Fibroblast of the aortic adventitia (primary cell): ENCODE results near the gene ILDR2. TPM values are rescaled to one million over a fixed set of nuclear protein-coding genes. Genes with fewer than 3 reads are reported as not detected.

Experiments used
- DNase-seq: peaks from one replicate; pipeline ENCODE4 v3.0.0-alpha.2; 2010; ENCODE audit warnings: low read depth
- H3K4me3 ChIP-seq: 2 replicates; pipeline ENCODE4 v1.5.1; 2011; ENCODE audit warnings: low read depth, mild to moderate bottlenecking, control low read depth, low read length, moderate library complexity
- total RNA-seq: library from RNA; depleted of rRNA; stranded (reverse); fragments of >200 nt; gene quantifications from 2 replicates; pipeline ENCODE4 v1.2.3, GENCODE V29; 2012; ENCODE audit warnings: low replicate concordance
- TF ChIP-seq, protein P1 (sequence below): IDR thresholded peaks from 2 replicates; pipeline ENCODE4 v1.5.1; 2011; ENCODE audit warnings: mild to moderate bottlenecking, low read length, control low read depth, inconsistent platforms; ENCODE audit not compliant: insufficient read depth

Gene ILDR2
- total RNA-seq, 1 donor: 0.09 TPM

DNA sequence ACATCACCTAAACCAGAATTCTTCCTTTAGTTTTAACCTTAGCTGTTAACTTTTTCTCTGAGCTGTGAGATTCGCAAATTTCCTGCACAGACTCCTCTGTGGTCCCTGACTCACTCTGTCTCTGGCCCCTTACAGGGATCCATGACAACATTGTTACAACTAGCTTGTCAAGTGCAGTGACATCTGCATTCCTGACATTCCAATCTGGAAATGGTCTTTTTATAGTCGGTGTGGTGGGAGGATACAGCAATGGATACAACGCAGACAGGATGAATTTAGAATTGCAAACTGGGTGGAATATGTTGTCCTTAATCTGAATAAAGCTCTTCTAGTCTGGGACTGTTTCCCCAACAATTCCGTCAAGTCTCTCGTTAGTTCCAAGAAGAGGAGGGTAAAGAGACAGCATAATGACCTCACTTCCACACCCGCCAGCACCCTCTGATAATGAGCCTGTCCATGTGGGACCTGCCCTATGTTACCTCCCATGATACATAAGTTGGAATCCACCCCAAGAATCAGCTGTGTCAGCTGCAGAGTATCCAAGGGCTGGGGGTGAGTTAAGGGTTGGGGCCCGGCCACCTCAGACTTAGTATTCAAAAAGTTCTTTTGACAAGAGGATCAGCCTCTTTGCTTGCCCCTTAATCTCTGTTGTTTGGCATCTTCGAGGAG, 49.4 kb downstream of the ILDR2 start:
- DNase-seq: peak; percentile 47
- TF ChIP-seq, protein P1, sequence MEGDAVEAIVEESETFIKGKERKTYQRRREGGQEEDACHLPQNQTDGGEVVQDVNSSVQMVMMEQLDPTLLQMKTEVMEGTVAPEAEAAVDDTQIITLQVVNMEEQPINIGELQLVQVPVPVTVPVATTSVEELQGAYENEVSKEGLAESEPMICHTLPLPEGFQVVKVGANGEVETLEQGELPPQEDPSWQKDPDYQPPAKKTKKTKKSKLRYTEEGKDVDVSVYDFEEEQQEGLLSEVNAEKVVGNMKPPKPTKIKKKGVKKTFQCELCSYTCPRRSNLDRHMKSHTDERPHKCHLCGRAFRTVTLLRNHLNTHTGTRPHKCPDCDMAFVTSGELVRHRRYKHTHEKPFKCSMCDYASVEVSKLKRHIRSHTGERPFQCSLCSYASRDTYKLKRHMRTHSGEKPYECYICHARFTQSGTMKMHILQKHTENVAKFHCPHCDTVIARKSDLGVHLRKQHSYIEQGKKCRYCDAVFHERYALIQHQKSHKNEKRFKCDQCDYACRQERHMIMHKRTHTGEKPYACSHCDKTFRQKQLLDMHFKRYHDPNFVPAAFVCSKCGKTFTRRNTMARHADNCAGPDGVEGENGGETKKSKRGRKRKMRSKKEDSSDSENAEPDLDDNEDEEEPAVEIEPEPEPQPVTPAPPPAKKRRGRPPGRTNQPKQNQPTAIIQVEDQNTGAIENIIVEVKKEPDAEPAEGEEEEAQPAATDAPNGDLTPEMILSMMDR: no peak
- H3K4me3 ChIP-seq: no peak overlapping the region

DNA sequence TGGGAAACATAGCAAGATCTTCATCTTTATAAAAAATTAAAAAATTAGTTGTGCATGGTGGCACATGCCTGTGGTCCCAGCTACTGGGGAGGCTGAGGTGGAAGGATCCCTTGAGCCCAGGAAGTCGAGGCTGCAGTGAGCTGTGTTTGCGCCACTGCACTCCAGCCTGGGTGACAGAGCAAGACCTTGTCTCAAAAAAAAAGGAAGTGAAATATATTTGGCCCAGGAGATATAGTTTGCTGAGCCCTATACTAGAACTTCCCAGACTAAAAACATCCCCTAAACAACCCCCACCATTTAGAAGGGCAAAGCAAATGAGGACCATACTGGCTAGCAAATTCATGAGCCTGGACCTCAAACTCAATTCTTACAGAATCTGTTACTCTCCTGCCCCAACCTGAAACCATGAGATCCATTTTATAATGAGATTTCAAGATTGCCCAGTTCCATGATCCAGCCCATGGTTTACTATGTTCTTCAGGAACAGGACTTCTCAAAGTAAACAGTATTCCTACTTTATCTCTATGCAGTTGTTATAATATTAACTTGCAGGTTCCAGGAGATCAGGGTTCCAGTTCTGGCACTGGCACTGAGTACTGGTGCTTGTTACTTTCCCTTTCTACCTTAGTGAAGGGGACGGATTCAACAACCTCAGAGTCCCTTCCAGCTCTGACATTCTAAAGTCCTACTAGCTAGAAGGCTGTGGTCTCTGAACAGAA, 50.4 kb downstream of the ILDR2 start:
- H3K4me3 ChIP-seq: no peak overlapping the region
- TF ChIP-seq, protein P1: no peak
- DNase-seq: no peak

DNA sequence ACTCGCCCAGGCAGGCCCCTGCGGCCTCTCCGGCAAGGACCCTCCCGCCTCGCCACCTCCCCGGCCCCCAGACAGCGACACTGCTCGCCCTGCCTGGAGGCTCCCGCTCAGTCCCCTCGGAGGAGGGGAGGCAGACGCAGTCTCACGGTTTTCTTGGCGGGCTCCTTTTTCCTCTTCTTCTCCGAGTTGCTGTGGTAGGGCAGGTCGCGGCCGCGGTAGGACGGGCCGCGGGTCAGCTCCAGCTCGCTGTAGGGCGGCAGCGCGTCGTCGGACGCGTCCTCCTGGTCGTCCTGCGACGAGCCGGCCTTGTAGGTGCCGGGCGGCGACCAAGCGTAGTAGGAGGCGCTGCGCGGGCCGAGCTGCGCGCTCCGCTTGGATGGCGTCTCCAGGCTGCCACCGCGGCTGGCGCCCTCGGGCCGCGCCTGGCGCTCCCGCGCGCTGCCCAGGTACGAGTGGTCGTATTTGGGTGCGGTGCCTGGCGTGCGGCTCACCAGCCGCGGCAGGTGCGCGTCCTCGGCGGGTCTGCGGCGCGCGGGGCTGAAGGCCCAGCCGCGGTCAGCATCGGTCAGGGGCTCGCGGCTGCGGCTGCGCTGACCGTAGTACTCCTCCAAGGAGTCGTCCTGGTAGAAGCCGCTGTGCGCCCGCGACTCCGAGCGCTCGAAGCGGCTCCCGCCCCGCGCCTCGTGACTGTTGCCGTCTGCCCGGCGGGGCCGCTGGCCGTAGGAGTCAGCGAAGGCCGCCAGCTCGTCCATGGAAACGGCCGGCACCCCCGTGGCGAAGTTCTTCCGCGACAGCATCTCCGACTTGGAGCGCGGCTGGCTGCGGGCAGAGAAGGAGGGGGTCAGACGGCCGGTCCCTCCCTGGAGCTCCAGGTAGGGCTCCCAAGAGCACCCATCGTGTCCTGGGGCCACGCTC, 54.5 kb downstream of the ILDR2 start:
- TF ChIP-seq, protein P1: no peak
- DNase-seq: no peak
- H3K4me3 ChIP-seq: no peak overlapping the region

DNA sequence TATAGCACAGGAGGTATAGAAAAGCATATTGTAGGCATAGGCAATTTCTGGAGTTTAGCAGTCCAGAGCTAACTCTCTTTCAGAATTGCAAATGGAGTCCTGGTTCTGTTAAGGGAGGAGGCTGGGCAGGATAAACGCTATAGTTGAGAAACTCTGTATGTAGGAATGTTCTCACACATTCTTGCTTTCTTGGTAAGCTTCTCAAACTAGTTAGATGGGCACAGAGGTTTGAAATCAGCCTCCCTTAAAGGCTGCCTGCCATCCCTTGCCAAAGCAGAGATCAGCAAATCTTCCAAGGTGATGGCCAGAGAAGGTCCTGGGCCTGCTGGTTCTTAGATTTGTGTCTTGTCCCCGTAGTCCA, 56.4 kb downstream of the ILDR2 start:
- DNase-seq: no peak
- TF ChIP-seq, protein P1: no peak
- no peak overlapping the region for H3K4me3 ChIP-seq

DNA sequence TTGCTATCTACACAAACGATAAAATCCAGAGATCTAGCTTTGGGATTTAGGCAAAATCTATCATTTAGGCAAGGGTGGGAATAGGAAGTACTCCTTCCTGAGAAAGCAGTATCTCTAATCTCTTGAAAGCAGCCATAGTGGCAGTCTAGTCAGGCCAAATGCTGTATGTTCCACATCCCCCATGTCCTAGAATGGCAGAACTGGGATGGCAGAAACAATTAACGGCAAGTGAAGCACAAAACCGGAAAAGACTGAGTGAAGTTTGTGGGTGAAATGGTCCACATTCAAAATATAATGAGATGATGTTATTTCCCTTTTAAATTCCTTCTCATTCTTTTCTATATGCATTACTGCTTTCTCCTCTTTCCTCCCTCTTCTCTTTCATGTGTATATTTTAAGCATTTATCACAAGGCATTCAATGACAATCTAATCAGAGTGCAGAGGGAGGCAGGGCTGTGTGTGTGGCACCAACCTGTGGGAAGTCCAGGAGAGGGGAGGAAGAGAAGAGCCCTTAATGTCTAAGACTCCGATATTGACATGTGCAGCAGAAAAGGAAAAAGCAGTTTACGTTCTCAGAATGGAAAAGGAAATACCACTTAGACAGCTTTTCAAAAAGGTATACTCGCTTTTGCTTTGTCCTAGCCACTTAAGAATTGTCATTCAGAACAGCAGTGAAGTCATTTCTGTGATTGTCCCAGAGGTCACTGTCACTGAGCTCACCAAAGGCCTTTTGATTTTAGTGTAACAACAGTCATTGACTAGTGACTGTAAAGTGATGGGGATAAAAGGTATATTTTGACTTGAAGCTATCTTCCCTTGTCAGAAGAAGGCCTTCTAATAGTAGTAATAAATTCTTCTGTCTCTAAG, 57.0 kb downstream of the ILDR2 start:
- no peak for DNase-seq
- TF ChIP-seq, protein P1: no peak
- H3K4me3 ChIP-seq: no peak overlapping the region

DNA sequence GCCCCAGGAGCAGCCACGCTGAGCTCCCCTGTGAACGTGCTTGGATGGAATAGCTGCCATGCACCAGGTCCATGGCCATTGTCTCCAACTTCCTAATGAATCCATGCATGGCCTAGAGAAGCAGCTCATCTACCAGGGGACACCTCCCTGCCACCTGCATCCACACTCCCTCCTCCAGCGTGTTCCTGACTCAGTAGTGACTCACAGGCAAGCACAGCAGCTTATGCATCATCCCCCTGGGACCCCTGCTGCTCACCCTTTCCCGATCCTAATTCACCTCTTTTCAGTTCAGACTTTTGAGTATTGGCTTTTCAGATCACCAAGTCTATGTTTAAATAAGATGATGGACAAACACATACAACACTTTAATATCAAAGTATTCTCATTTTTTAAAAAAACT, 59.4 kb downstream of the ILDR2 start:
- TF ChIP-seq, protein P1: no peak
- H3K4me3 ChIP-seq: no peak overlapping the region
- no peak for DNase-seq
